Sigmoid colon (tissue), 7 donors: ENCODE measurements around the gene TPRX2. TPM values are rescaled to one million over a fixed set of nuclear protein-coding genes. Genes with fewer than 3 reads are reported as not detected.
"Not testable (repeated sequence)": the region's sequence is repeated elsewhere in the genome, so short reads cannot be mapped to it uniquely, and the experiment has no call there.

ENCODE experiments used
- DNase-seq: peaks from one replicate; pipeline ENCODE4 v3.0.0-alpha.2; 2019
- H3K27ac ChIP-seq, 4 donors: fragments of 200-600 bp; sonication (generic); one replicate each; pipeline ENCODE4 v1.5.1; 2016 to 2019; ENCODE audit warnings: mild to moderate bottlenecking in 1 of 4
- H3K27me3 ChIP-seq, 3 donors: fragments of 200-600 bp; sonication (generic); one replicate each; pipeline ENCODE4 v1.5.1; 2019; ENCODE audit warnings: mild to moderate bottlenecking in 1 of 3
- H3K36me3 ChIP-seq, 4 donors: fragments of 200-600 bp; sonication (generic); one replicate each; pipeline ENCODE4 v1.5.1; 2016 to 2019
- H3K4me1 ChIP-seq, 4 donors: fragments of 200-600 bp; sonication (generic); one replicate each; pipeline ENCODE4 v1.5.1; 2017 to 2019
- H3K4me3 ChIP-seq, 4 donors: fragments of 200-600 bp; sonication (generic); one replicate each; pipeline ENCODE4 v1.5.1; 2017 to 2019; ENCODE audit warnings: mild to moderate bottlenecking in 2 of 4, moderate library complexity in 1 of 4
- H3K9me3 ChIP-seq, 4 donors: fragments of 200-600 bp in 3 of 4; sonication (generic) in 3 of 4; one replicate each; pipeline versions ENCODE4 v1.5.1 to v1.6.1; 2013 to 2019
- EP300 ChIP-seq, 4 donors: sonication (generic); formaldehyde crosslinking; IDR thresholded peaks; one replicate each; pipeline ENCODE4 v1.6.1; 2017; ENCODE audit warnings: antibody characterized with exemption in 4 of 4
- POLR2A ChIP-seq, 2 donors: fragments of 450-650 bp; IDR thresholded peaks; one replicate each; pipeline ENCODE4 v1.6.1; 2016; ENCODE audit warnings: antibody characterized with exemption in 2 of 2, mild to moderate bottlenecking in 2 of 2, moderate library complexity in 2 of 2
- POLR2AphosphoS5 ChIP-seq, 4 donors: sonication (generic); formaldehyde crosslinking; IDR thresholded peaks; one replicate each; pipeline ENCODE4 v1.6.1; 2017; ENCODE audit warnings: antibody characterized with exemption in 4 of 4
- WGBS, 2 donors: extraction: QIAGEN DNeasy Blood & Tissue Kit; methylation state at CpG; one replicate each; pipeline ENCODE4 v1.1.7; 2013; 5-methylcytosine and 5-hydroxymethylcytosine counted together
- intact Hi-C: fragments of 100-400 bp; cut with DNase I; formaldehyde crosslinking; loops from one replicate; pipeline ENCODE4 v1.15.1; 2023
- polyA plus RNA-seq, 3 donors: library from polyadenylated mRNA; stranded (reverse); fragments of 200-250 nt; gene quantifications; one replicate each; pipeline ENCODE4 v1.2.3, GENCODE V29; 2013
- total RNA-seq, 4 donors: library from RNA; depleted of rRNA; stranded (reverse); fragments of >200 nt; gene quantifications; one replicate each; pipeline ENCODE4 v1.1.0, GENCODE V29; 2016
- TF ChIP-seq, protein P1 (sequence below), 4 experiments: fragments of 450-650 bp in 3 of 4; fragments of 200-600 bp in 1 of 4; IDR thresholded peaks; one replicate each; pipeline ENCODE4 v1.5.1; 2016 to 2019; ENCODE audit warnings: antibody characterized with exemption in 4 of 4, mild to moderate bottlenecking in 3 of 4, moderate library complexity in 2 of 4
- donor health status: healthy with polysubstance abuse.
- donor health status: Bipolar disorder and iron deficiency.
- donor health status: healthy.

Gene TPRX2, protein sequence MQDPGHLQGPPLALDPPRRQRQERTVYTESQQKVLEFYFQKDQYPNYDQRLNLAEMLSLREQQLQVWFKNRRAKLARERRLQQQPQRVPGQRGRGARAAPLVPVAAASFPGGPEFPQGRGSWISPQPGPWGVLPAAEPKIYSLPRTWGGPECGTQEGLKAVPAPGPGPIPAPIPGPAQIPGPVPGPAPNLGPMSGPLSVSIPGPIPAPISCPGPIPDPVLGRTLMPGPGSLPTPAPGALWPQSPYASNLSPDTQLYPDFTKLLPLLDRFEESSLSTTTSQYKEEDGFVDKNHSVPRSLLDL
- total RNA-seq (not detected), polyA plus RNA-seq (not detected)

DNA sequence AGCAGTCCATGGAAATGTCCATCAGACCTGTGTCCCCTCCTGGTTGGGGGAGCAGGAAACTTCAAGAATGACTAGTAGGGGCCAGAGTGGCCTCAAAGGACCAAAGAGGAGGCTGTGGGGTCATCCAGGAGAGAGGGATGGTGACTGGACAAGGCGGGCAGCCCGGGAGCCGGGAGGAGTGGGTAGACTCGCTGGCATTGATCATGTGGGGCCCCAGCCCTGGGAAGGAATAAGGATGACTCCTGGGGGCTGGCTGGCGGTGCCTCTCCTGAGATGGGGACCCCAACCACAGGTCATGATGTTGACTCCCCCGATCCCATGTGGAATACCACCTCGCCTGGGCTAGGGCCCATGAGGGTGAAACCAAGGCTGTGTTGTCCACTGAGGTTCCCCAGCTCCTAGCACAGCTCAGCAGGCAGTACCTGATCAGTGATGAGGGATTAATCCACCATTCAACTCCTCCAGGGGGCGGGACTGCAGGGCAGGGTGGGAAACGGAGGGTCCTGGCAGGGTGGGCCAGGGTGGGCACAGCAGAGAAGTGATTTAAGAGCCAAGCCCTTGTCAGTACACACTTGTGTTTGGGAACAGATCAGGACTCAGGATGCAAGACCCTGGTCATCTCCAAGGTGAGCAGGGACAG is at the start of gene TPRX2:
Gene TPRX2, plus strand, starts transcription at position 590 of the 640 bp plus-strand sequence. Its CDS starts 12 bp downstream, at position 602.
- DNase-seq, H3K4me1 ChIP-seq, H3K27ac ChIP-seq, intact Hi-C loops, H3K4me3 ChIP-seq, H3K36me3 ChIP-seq, H3K9me3 ChIP-seq: not testable (repeated sequence)
- 79 to 80% methylated on average over 9 of the region's 9 CpGs for whole genome bisulfite sequencing, 2 donors
- peaks cover 0 to 27% (median 0%) of the 10 kb centered on the region in 3 donors for H3K27me3 ChIP-seq

DNA sequence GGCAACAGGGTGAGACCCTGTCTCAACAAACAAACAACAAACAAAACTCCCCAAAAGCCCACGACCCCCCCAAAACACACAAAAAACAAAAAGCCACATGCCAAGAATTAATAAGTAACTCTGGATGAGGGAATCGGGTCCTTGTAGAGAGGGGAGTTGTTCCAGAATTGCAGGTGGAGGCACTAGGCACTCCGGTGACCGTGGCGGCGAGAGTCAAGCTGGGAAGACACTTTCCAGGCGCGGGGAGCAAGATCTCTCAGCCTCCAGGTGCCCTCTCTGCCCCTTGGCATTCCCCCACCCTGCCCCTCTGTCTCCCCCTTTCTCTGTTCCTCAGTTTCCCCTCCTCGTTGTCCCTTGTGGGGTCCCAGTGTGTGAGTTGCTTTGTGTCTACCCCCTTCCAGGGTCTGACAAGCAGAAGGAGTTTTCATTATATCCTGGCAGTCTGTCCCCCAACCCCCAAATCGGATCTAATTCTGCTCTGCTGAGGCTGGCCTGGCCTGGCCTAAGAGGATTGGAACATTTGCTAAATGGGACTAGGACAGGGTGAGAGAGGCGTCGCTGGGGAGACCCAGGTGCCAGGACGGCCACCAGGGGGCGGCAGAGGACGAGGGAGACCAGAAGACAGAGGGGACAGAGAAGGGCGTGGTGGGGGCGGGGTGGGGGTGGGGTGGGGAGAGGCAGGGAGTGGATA is 45.6 kb upstream of the TPRX2 start:
- WGBS, 2 donors = 18 to 32% methylated on average over 17 of the region's 17 CpGs
- intact Hi-C loops = loop anchor here (5.0 kb wide), 1 partner anchor 49 kb away; no protein-coding TSS in a partner anchor
- Histone ChIP-seq H3K4me1 (no peaks in the 10 kb centered on the region), H3K9me3 (no peaks in the 10 kb centered on the region), H3K36me3 (no peaks in the 10 kb centered on the region), H3K27me3 (peaks cover 0 to 4% (median 0%) of the 10 kb centered on the region in 3 donors), H3K4me3 (no peak overlapping the region), H3K27ac (no peak overlapping the region)
- TF ChIP-seq, protein P1, sequence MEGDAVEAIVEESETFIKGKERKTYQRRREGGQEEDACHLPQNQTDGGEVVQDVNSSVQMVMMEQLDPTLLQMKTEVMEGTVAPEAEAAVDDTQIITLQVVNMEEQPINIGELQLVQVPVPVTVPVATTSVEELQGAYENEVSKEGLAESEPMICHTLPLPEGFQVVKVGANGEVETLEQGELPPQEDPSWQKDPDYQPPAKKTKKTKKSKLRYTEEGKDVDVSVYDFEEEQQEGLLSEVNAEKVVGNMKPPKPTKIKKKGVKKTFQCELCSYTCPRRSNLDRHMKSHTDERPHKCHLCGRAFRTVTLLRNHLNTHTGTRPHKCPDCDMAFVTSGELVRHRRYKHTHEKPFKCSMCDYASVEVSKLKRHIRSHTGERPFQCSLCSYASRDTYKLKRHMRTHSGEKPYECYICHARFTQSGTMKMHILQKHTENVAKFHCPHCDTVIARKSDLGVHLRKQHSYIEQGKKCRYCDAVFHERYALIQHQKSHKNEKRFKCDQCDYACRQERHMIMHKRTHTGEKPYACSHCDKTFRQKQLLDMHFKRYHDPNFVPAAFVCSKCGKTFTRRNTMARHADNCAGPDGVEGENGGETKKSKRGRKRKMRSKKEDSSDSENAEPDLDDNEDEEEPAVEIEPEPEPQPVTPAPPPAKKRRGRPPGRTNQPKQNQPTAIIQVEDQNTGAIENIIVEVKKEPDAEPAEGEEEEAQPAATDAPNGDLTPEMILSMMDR (IDR thresholded peaks at IDR 0.05) = peak in 2 of 4 experiments; percentile 8 to 52
- no peak for TF ChIP-seq POLR2AphosphoS5 (IDR thresholded peaks at IDR 0.05)
- TF ChIP-seq EP300 (IDR thresholded peaks at IDR 0.05) = no peak
- TF ChIP-seq POLR2A (IDR thresholded peaks at IDR 0.05) = no peak
- DNase-seq = peak; percentile 73

DNA sequence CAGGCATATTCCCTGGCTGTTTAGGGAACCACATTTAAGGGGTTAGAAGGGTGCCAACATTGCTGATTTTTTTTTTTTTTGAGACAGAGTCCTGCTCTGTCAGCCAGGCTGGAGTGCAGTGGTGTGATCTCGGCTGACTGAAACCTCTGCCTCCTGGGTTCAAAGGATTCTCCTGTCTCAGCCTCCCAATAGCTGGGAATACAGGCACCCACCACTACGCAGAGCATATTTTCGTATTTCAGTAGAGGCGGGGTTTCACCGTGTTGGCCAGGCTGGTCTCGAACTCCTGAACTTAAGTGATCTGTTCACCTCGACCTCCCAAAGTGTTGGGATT is 45.1 kb upstream of the TPRX2 start:
- Histone ChIP-seq H3K27ac (no peak overlapping the region), H3K36me3 (no peaks in the 10 kb centered on the region), H3K9me3 (no peaks in the 10 kb centered on the region), H3K4me3 (no peak overlapping the region), H3K4me1 (no peaks in the 10 kb centered on the region), H3K27me3 (peaks cover 0 to 9% (median 0%) of the 10 kb centered on the region in 3 donors)
- WGBS, 2 donors = 49 to 53% methylated on average over 7 of the region's 7 CpGs
- intact Hi-C loops = loop anchor here (5.0 kb wide), 1 partner anchor 48 kb away; no protein-coding TSS in a partner anchor
- TF ChIP-seq POLR2AphosphoS5 (IDR thresholded peaks at IDR 0.05) = no peak
- TF ChIP-seq, protein P1 (IDR thresholded peaks at IDR 0.05) = no peak
- no peak for DNase-seq

DNA sequence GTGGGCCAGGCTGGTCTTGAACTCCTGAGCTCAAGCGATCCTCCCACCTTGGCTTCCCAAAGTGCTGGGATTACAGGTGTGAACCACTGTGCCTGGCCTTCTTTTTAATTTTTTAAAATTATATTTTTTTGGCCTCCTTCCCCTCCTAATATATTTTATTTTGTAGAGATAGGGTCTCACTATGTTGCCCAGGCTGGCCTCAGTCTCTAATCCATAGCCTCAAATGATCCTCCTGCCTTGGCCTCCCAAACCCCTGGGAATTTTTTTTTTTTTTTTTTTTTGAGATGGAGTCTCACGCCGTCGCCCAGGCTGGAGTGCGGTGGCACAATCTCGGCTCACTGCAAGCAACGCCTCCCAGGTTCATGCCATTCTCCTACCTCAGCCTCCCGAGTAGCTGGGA is 42.8 kb upstream of the TPRX2 start:
- H3K4me1 ChIP-seq, DNase-seq, H3K9me3 ChIP-seq, H3K4me3 ChIP-seq, H3K27ac ChIP-seq, H3K36me3 ChIP-seq, intact Hi-C loops: not testable (repeated sequence)
- WGBS, 2 donors = 90 to 92% methylated on average over 8 of the region's 8 CpGs
- H3K27me3 ChIP-seq = peaks cover 0 to 32% (median 0%) of the 10 kb centered on the region in 3 donors

DNA sequence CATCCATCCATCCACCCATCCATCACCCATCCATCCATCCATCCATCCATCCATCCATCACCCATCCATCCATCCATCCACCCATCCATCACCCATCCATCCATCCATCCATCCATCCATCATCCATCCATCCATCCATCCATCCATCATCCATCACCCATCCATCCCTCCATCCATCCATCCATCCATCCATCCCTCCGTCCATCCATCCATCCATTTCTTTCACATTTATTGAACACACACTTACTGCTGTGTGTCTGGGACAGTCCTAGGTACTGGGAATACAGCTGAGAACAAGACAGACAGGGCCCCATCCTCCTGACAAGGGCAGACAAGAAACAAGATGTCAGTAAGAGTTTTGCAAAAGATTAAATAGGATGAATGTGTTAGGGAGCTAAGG is 40.8 kb upstream of the TPRX2 start:
- H3K27me3 ChIP-seq = peaks cover 0 to 44% (median 0%) of the 10 kb centered on the region in 3 donors

DNA sequence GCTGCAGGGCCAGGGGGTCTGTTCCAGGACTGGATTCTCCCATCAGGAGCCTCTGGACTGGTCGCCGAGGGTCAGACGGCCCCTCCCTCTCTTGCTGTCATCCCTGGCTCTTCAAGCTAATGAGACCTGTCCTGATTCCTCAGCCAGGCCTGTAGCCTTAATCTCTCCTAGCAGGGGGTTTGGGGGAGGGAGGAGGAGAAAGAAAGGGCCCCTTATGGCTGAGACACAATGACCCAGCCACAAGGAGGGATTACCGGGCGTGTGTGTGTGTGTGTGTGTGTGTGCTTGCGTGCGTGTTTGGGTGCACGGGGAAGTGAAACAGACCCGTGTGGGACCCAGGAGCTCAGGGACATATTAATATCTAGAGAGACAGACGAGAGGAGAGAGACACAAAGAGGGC is 39.2 kb upstream of the TPRX2 start:
- no peak overlapping the region for H3K4me3 ChIP-seq
- TF ChIP-seq POLR2AphosphoS5 (IDR thresholded peaks at IDR 0.05) (no peak), POLR2A (IDR thresholded peaks at IDR 0.05) (no peak), EP300 (IDR thresholded peaks at IDR 0.05) (no peak)
- TF ChIP-seq, protein P1 (IDR thresholded peaks at IDR 0.05) = no peak
- peaks cover 0 to 44% (median 0%) of the 10 kb centered on the region in 3 donors for H3K27me3 ChIP-seq
- intact Hi-C loops = no loop called here
- H3K9me3 ChIP-seq = no peaks in the 10 kb centered on the region
- no peak overlapping the region for H3K27ac ChIP-seq
- no peaks in the 10 kb centered on the region for H3K4me1 ChIP-seq
- WGBS, 2 donors = 4 to 9% methylated on average over 10 of the region's 10 CpGs
- no peaks in the 10 kb centered on the region for H3K36me3 ChIP-seq
- DNase-seq = no peak

More for the DNA sequence above, 40.8 kb upstream of the TPRX2 start:
- H3K9me3 ChIP-seq, H3K4me3 ChIP-seq, intact Hi-C loops, H3K36me3 ChIP-seq, H3K27ac ChIP-seq, H3K4me1 ChIP-seq, DNase-seq: not testable (repeated sequence)
- 91% methylated on average over 1 of the region's 1 CpG for WGBS, 2 donors
